Measurements from ENCODE around the gene EML1.

Gene EML1

GRCh38 chr14:99975190-99975589 lies 182.0 kb downstream of the EML1 start:
- no peak overlapping the region for H3K27ac ChIP-seq (ENCODE audit: low read depth, low read length)
- no peaks in the 10 kb centered on the region for H3K27me3 ChIP-seq (ENCODE audit: control insufficient read depth in 5 of 5, insufficient read depth in 4 of 5, low read length in 5 of 5)
- no peaks in the 10 kb centered on the region for H3K36me3 ChIP-seq (ENCODE audit: control insufficient read depth in 5 of 5, insufficient read depth in 5 of 5, low read length in 5 of 5)
- H3K9me3 ChIP-seq (ENCODE audit: control insufficient read depth in 5 of 5, low read length in 5 of 5): peaks cover 0 to 15% (median 10%) of the 10 kb centered on the region in 5 donors
- no peak overlapping the region for H3K9ac ChIP-seq (ENCODE audit: low read length in 5 of 5)
- H3K4me3 ChIP-seq (ENCODE audit: low read depth in 1 of 5, low read length in 5 of 5): no peak overlapping the region
- peaks cover 0 to 15% (median 9%) of the 10 kb centered on the region in 5 donors for H3K4me1 ChIP-seq (ENCODE audit: control insufficient read depth in 5 of 5, insufficient read depth in 5 of 5, low read length in 5 of 5)

GRCh38 chr14:99976021-99976420 lies 182.8 kb downstream of the EML1 start:
- Histone ChIP-seq H3K27me3 (ENCODE audit: control insufficient read depth in 5 of 5, insufficient read depth in 4 of 5, low read length in 5 of 5) (no peaks in the 10 kb centered on the region), H3K9me3 (ENCODE audit: control insufficient read depth in 5 of 5, low read length in 5 of 5) (peaks cover 0 to 15% (median 10%) of the 10 kb centered on the region in 5 donors), H3K4me1 (ENCODE audit: control insufficient read depth in 5 of 5, insufficient read depth in 5 of 5, low read length in 5 of 5) (peaks cover 0 to 11% (median 8%) of the 10 kb centered on the region in 5 donors), H3K4me3 (ENCODE audit: low read depth in 1 of 5, low read length in 5 of 5) (no peak overlapping the region), H3K9ac (ENCODE audit: low read length in 5 of 5) (no peak overlapping the region), H3K27ac (ENCODE audit: low read depth, low read length) (no peak overlapping the region), H3K36me3 (ENCODE audit: control insufficient read depth in 5 of 5, insufficient read depth in 5 of 5, low read length in 5 of 5) (no peaks in the 10 kb centered on the region)

GRCh38 chr14:99976681-99977080 lies 183.5 kb downstream of the EML1 start:
- Histone ChIP-seq H3K9me3 (ENCODE audit: control insufficient read depth in 5 of 5, low read length in 5 of 5) (peaks cover 0 to 15% (median 10%) of the 10 kb centered on the region in 5 donors), H3K4me1 (ENCODE audit: control insufficient read depth in 5 of 5, insufficient read depth in 5 of 5, low read length in 5 of 5) (peaks cover 0 to 11% (median 8%) of the 10 kb centered on the region in 5 donors), H3K36me3 (ENCODE audit: control insufficient read depth in 5 of 5, insufficient read depth in 5 of 5, low read length in 5 of 5) (no peaks in the 10 kb centered on the region), H3K4me3 (ENCODE audit: low read depth in 1 of 5, low read length in 5 of 5) (no peak overlapping the region), H3K9ac (ENCODE audit: low read length in 5 of 5) (no peak overlapping the region), H3K27me3 (ENCODE audit: control insufficient read depth in 5 of 5, insufficient read depth in 4 of 5, low read length in 5 of 5) (no peaks in the 10 kb centered on the region), H3K27ac (ENCODE audit: low read depth, low read length) (no peak overlapping the region)

- Histone ChIP-seq H3K9ac (ENCODE audit: low read length in 5 of 5) (peak overlapping the region in 1 of 5 donors; percentile 24), H3K27me3 (ENCODE audit: control insufficient read depth in 5 of 5, insufficient read depth in 4 of 5, low read length in 5 of 5) (no peaks in the 10 kb centered on the region), H3K27ac (ENCODE audit: low read depth, low read length) (no peak overlapping the region), H3K36me3 (ENCODE audit: control insufficient read depth in 5 of 5, insufficient read depth in 5 of 5, low read length in 5 of 5) (no peaks in the 10 kb centered on the region), H3K9me3 (ENCODE audit: control insufficient read depth in 5 of 5, low read length in 5 of 5) (peaks cover 0 to 4% (median 3%) of the 10 kb centered on the region in 5 donors), H3K4me3 (ENCODE audit: low read depth in 1 of 5, low read length in 5 of 5) (no peak overlapping the region), H3K4me1 (ENCODE audit: control insufficient read depth in 5 of 5, insufficient read depth in 5 of 5, low read length in 5 of 5) (peaks cover 0 to 15% (median 4%) of the 10 kb centered on the region in 5 donors)
Measured at GRCh38 chr14:99980299-99980698, 187.1 kb downstream of the EML1 start.

- Histone ChIP-seq H3K4me1 (ENCODE audit: control insufficient read depth in 5 of 5, insufficient read depth in 5 of 5, low read length in 5 of 5) (peaks cover 0 to 15% (median 4%) of the 10 kb centered on the region in 5 donors), H3K27me3 (ENCODE audit: control insufficient read depth in 5 of 5, insufficient read depth in 4 of 5, low read length in 5 of 5) (no peaks in the 10 kb centered on the region), H3K9me3 (ENCODE audit: control insufficient read depth in 5 of 5, low read length in 5 of 5) (no peaks in the 10 kb centered on the region), H3K9ac (ENCODE audit: low read length in 5 of 5) (no peak overlapping the region), H3K36me3 (ENCODE audit: control insufficient read depth in 5 of 5, insufficient read depth in 5 of 5, low read length in 5 of 5) (no peaks in the 10 kb centered on the region), H3K27ac (ENCODE audit: low read depth, low read length) (no peak overlapping the region), H3K4me3 (ENCODE audit: low read depth in 1 of 5, low read length in 5 of 5) (no peak overlapping the region)
Measured at GRCh38 chr14:99981806-99982205, 188.6 kb downstream of the EML1 start.

- H3K9me3 ChIP-seq (ENCODE audit: control insufficient read depth in 5 of 5, low read length in 5 of 5): peaks cover 0 to 3% (median 0%) of the 10 kb centered on the region in 5 donors
- peaks cover 0 to 15% (median 4%) of the 10 kb centered on the region in 5 donors for H3K4me1 ChIP-seq (ENCODE audit: control insufficient read depth in 5 of 5, insufficient read depth in 5 of 5, low read length in 5 of 5)
- no peaks in the 10 kb centered on the region for H3K36me3 ChIP-seq (ENCODE audit: control insufficient read depth in 5 of 5, insufficient read depth in 5 of 5, low read length in 5 of 5)
- H3K27ac ChIP-seq (ENCODE audit: low read depth, low read length): no peak overlapping the region
- H3K27me3 ChIP-seq (ENCODE audit: control insufficient read depth in 5 of 5, insufficient read depth in 4 of 5, low read length in 5 of 5): no peaks in the 10 kb centered on the region
- no peak overlapping the region for H3K4me3 ChIP-seq (ENCODE audit: low read depth in 1 of 5, low read length in 5 of 5)
- no peak overlapping the region for H3K9ac ChIP-seq (ENCODE audit: low read length in 5 of 5)
Measured at GRCh38 chr14:99982537-99983250, 189.5 kb downstream of the EML1 start.

GRCh38 chr14:99983251-99984015 lies 190.2 kb downstream of the EML1 start:
- Histone ChIP-seq H3K4me1 (ENCODE audit: control insufficient read depth in 5 of 5, insufficient read depth in 5 of 5, low read length in 5 of 5) (peaks cover 0 to 15% (median 4%) of the 10 kb centered on the region in 5 donors), H3K9ac (ENCODE audit: low read length in 5 of 5) (peak overlapping the region in 1 of 5 donors; percentile 26), H3K4me3 (ENCODE audit: low read depth in 1 of 5, low read length in 5 of 5) (no peak overlapping the region), H3K36me3 (ENCODE audit: control insufficient read depth in 5 of 5, insufficient read depth in 5 of 5, low read length in 5 of 5) (no peaks in the 10 kb centered on the region), H3K27ac (ENCODE audit: low read depth, low read length) (no peak overlapping the region), H3K9me3 (ENCODE audit: control insufficient read depth in 5 of 5, low read length in 5 of 5) (peaks cover 0 to 3% (median 0%) of the 10 kb centered on the region in 5 donors), H3K27me3 (ENCODE audit: control insufficient read depth in 5 of 5, insufficient read depth in 4 of 5, low read length in 5 of 5) (no peaks in the 10 kb centered on the region)

- Histone ChIP-seq H3K27ac (ENCODE audit: low read depth, low read length) (no peak overlapping the region), H3K9me3 (ENCODE audit: control insufficient read depth in 5 of 5, low read length in 5 of 5) (peaks cover 0 to 3% (median 0%) of the 10 kb centered on the region in 5 donors), H3K4me1 (ENCODE audit: control insufficient read depth in 5 of 5, insufficient read depth in 5 of 5, low read length in 5 of 5) (peaks cover 0 to 15% (median 4%) of the 10 kb centered on the region in 5 donors), H3K27me3 (ENCODE audit: control insufficient read depth in 5 of 5, insufficient read depth in 4 of 5, low read length in 5 of 5) (no peaks in the 10 kb centered on the region), H3K4me3 (ENCODE audit: low read depth in 1 of 5, low read length in 5 of 5) (no peak overlapping the region), H3K36me3 (ENCODE audit: control insufficient read depth in 5 of 5, insufficient read depth in 5 of 5, low read length in 5 of 5) (no peaks in the 10 kb centered on the region), H3K9ac (ENCODE audit: low read length in 5 of 5) (peak overlapping the region in 1 of 5 donors; percentile 26)
Measured at GRCh38 chr14:99984036-99984435, 190.8 kb downstream of the EML1 start.

- Histone ChIP-seq H3K27ac (ENCODE audit: low read depth, low read length) (no peak overlapping the region), H3K36me3 (ENCODE audit: control insufficient read depth in 5 of 5, insufficient read depth in 5 of 5, low read length in 5 of 5) (no peaks in the 10 kb centered on the region), H3K4me3 (ENCODE audit: low read depth in 1 of 5, low read length in 5 of 5) (no peak overlapping the region), H3K4me1 (ENCODE audit: control insufficient read depth in 5 of 5, insufficient read depth in 5 of 5, low read length in 5 of 5) (peaks cover 0 to 15% (median 4%) of the 10 kb centered on the region in 5 donors), H3K9me3 (ENCODE audit: control insufficient read depth in 5 of 5, low read length in 5 of 5) (peaks cover 0 to 3% (median 0%) of the 10 kb centered on the region in 5 donors), H3K9ac (ENCODE audit: low read length in 5 of 5) (no peak overlapping the region), H3K27me3 (ENCODE audit: control insufficient read depth in 5 of 5, insufficient read depth in 4 of 5, low read length in 5 of 5) (no peaks in the 10 kb centered on the region)
Measured at GRCh38 chr14:99986396-99986795, 193.2 kb downstream of the EML1 start.

- Histone ChIP-seq H3K36me3 (ENCODE audit: control insufficient read depth in 5 of 5, insufficient read depth in 5 of 5, low read length in 5 of 5) (no peaks in the 10 kb centered on the region), H3K4me1 (ENCODE audit: control insufficient read depth in 5 of 5, insufficient read depth in 5 of 5, low read length in 5 of 5) (peaks cover 0 to 1% (median 0%) of the 10 kb centered on the region in 5 donors), H3K4me3 (ENCODE audit: low read depth in 1 of 5, low read length in 5 of 5) (no peak overlapping the region), H3K9ac (ENCODE audit: low read length in 5 of 5) (no peak overlapping the region), H3K27me3 (ENCODE audit: control insufficient read depth in 5 of 5, insufficient read depth in 4 of 5, low read length in 5 of 5) (no peaks in the 10 kb centered on the region), H3K9me3 (ENCODE audit: control insufficient read depth in 5 of 5, low read length in 5 of 5) (peaks cover 0 to 3% (median 0%) of the 10 kb centered on the region in 5 donors), H3K27ac (ENCODE audit: low read depth, low read length) (no peak overlapping the region)
Measured at GRCh38 chr14:99989032-99989431, 195.8 kb downstream of the EML1 start.

All from subcutaneous abdominal adipose tissue (tissue), 5 donors.